Measurements from ENCODE around the gene SNX7. TPM values are rescaled to one million over a fixed set of nuclear protein-coding genes. Genes with fewer than 3 reads are reported as not detected.

Gene SNX7
- total and polyA plus RNA-seq, 2 donors (not counting 3 experiments of a cell fraction or from before 2014, with no cell fraction given): 22.4 to 37.9 TPM

- TF ChIP-seq JUN (IDR thresholded peaks at IDR 0.05; ENCODE audit: borderline replicate concordance, insufficient read depth, insufficient read length, low read depth): no peak
- TF ChIP-seq GATA2 (IDR thresholded peaks at IDR 0.05; ENCODE audit: insufficient read depth, insufficient read length, low read depth, low read length): no peak
- TF ChIP-seq MAX (IDR thresholded peaks at IDR 0.05; ENCODE audit: insufficient read depth, insufficient read length): no peak
- DNase-seq (ENCODE audit: low read depth, low spot score) (no peak), FAIRE-seq (no peak)
- no TSS peak for BruUV-seq (replicated peaks)
- Histone ChIP-seq H3K9ac (replicated peaks; ENCODE audit: extremely low read depth, insufficient read depth, low read length) (no peak overlapping the region), H3K79me2 (ENCODE audit: control insufficient read depth, insufficient read depth, low read length) (no peaks in the 10 kb centered on the region), H3K36me3 (ENCODE audit: control insufficient read depth in 2 of 2, extremely low read depth in 1 of 2, insufficient read depth in 2 of 2, low read length in 2 of 2) (no peaks in the 10 kb centered on the region), H2AFZ (ENCODE audit: low read depth, low read length) (no peak overlapping the region), H3K27ac (ENCODE audit: insufficient read depth, low read depth, low read length) (no peak overlapping the region), H3K4me1 (ENCODE audit: control insufficient read depth, extremely low read depth, insufficient read depth, low read length) (no peaks in the 10 kb centered on the region), H3K4me2 (ENCODE audit: insufficient read depth, low read length) (no peak overlapping the region), H3K4me3 (replicated peaks in 1 of 3; ENCODE audit: insufficient read depth in 1 of 3, low read depth in 1 of 3, low read length in 3 of 3) (no peak overlapping the region), H3K9me3 (replicated peaks; ENCODE audit: control insufficient read depth, insufficient read depth, low read length) (no peaks in the 10 kb centered on the region), H4K20me1 (replicated peaks; ENCODE audit: control insufficient read depth, extremely low read depth, insufficient read depth, low read length) (no peaks in the 10 kb centered on the region), H3K9me1 (replicated peaks; ENCODE audit: control insufficient read depth, extremely low read depth, insufficient read depth, low read length) (no peaks in the 10 kb centered on the region), H3K27me3 (ENCODE audit: control insufficient read depth in 2 of 2, insufficient read depth in 2 of 2, low read length in 2 of 2) (no peaks in the 10 kb centered on the region)
- intact Hi-C loops (cut with micrococcal nuclease): no loop called here
- ChIA-PET CTCF (no interaction called here), POLR2A (no interaction called here)
- dilution Hi-C loops (cut with MboI; ENCODE audit: extremely low pct_ligation_motif_present, low sequenced_read_pairs): no loop called here
Measured at GRCh38 chr1:98781906-98782305, 120.4 kb downstream of the SNX7 start.

- CTCF ChIA-PET: no interaction called here
- no peak overlapping the region for H3K4me2 ChIP-seq (ENCODE audit: insufficient read depth, low read length)
- no peaks in the 10 kb centered on the region for H3K79me2 ChIP-seq (ENCODE audit: control insufficient read depth, insufficient read depth, low read length)
- dilution Hi-C loops (cut with MboI; ENCODE audit: extremely low pct_ligation_motif_present, low sequenced_read_pairs) (no loop called here), intact Hi-C loops (cut with micrococcal nuclease) (no loop called here)
- no peaks in the 10 kb centered on the region for H4K20me1 ChIP-seq (replicated peaks; ENCODE audit: control insufficient read depth, extremely low read depth, insufficient read depth, low read length)
- POLR2A ChIA-PET: no interaction called here
- H2AFZ ChIP-seq (ENCODE audit: low read depth, low read length): no peak overlapping the region
- no peak overlapping the region for H3K27ac ChIP-seq (ENCODE audit: insufficient read depth, low read depth, low read length)
- H3K4me1 ChIP-seq (ENCODE audit: control insufficient read depth, extremely low read depth, insufficient read depth, low read length): no peaks in the 10 kb centered on the region
- FAIRE-seq (no peak), DNase-seq (ENCODE audit: low read depth, low spot score) (no peak)
- H3K9ac ChIP-seq (replicated peaks; ENCODE audit: extremely low read depth, insufficient read depth, low read length): no peak overlapping the region
- no peaks in the 10 kb centered on the region for H3K36me3 ChIP-seq (ENCODE audit: control insufficient read depth in 2 of 2, extremely low read depth in 1 of 2, insufficient read depth in 2 of 2, low read length in 2 of 2)
- TF ChIP-seq POLR2AphosphoS5 (IDR thresholded peaks at IDR 0.05; ENCODE audit: insufficient read depth, low read depth, low read length): no peak
- TF ChIP-seq EZH2 (IDR thresholded peaks at IDR 0.05; ENCODE audit: borderline replicate concordance, low read depth, low read length, severe bottlenecking): no peak
- no peak for TF ChIP-seq GATA2 (IDR thresholded peaks at IDR 0.05; ENCODE audit: insufficient read depth, insufficient read length, low read depth, low read length)
- no peak for TF ChIP-seq MYC (IDR thresholded peaks at IDR 0.05; ENCODE audit: low read depth, low read length)
- TF ChIP-seq CTCF (IDR thresholded peaks at IDR 0.05; ENCODE audit: extremely low read depth in 1 of 2, insufficient read depth in 1 of 2, low read depth in 1 of 2, low read length in 2 of 2): no peak
- TF ChIP-seq POLR2A (IDR thresholded peaks at IDR 0.05; ENCODE audit: low read depth, low read length): no peak
- no peak for TF ChIP-seq FOS (IDR thresholded peaks at IDR 0.05; ENCODE audit: borderline replicate concordance, insufficient read depth, low read length)
- TF ChIP-seq JUN (IDR thresholded peaks at IDR 0.05; ENCODE audit: borderline replicate concordance, insufficient read depth, insufficient read length, low read depth): no peak
- H3K27me3 ChIP-seq (ENCODE audit: control insufficient read depth in 2 of 2, insufficient read depth in 2 of 2, low read length in 2 of 2): no peaks in the 10 kb centered on the region
- H3K4me3 ChIP-seq (replicated peaks in 1 of 3; ENCODE audit: insufficient read depth in 1 of 3, low read depth in 1 of 3, low read length in 3 of 3): no peak overlapping the region
- BruUV-seq (replicated peaks): no TSS peak
- no peaks in the 10 kb centered on the region for H3K9me1 ChIP-seq (replicated peaks; ENCODE audit: control insufficient read depth, extremely low read depth, insufficient read depth, low read length)
- no peaks in the 10 kb centered on the region for H3K9me3 ChIP-seq (replicated peaks; ENCODE audit: control insufficient read depth, insufficient read depth, low read length)
Measured at GRCh38 chr1:98783821-98784220, 122.3 kb downstream of the SNX7 start.
